Activated naive CD4-positive, alpha-beta T cell treated with anti-CD3 and anti-CD28 coated beads for 36 hours (primary cell): ENCODE measurements around the gene PAK1. TPM values are rescaled to one million over a fixed set of nuclear protein-coding genes. Genes with fewer than 3 reads are reported as not detected.

Source experiments
- CTCF ChIA-PET: fragments of 350-600 bp; sonication (Branson Sonifier 250); formaldehyde crosslinking; loops from one replicate; lab custom pipeline; 2021; ENCODE audit warnings: antibody characterized with exemption; lab: Charles Lee
- DNase-seq: peaks from one replicate; pipeline ENCODE4 v3.0.0-alpha.2; 2020
- H3K27ac Mint-ChIP-seq: one replicate; pipeline ENCODE4 v1.8.0; 2021; ENCODE audit warnings: mild to moderate bottlenecking, mixed read lengths
- H3K27me3 Mint-ChIP-seq: one replicate; pipeline ENCODE4 v1.8.0; 2021; ENCODE audit warnings: low read depth, mixed read lengths
- H3K36me3 Mint-ChIP-seq: one replicate; pipeline ENCODE4 v1.8.0; 2021; ENCODE audit warnings: low read depth, mixed read lengths
- H3K4me1 Mint-ChIP-seq: one replicate; pipeline ENCODE4 v1.8.0; 2021; ENCODE audit warnings: low read depth, mixed read lengths
- H3K4me3 Mint-ChIP-seq: one replicate; pipeline ENCODE4 v1.8.0; 2021; ENCODE audit warnings: mild to moderate bottlenecking, moderate library complexity, mixed read lengths
- H3K9me3 Mint-ChIP-seq: one replicate; pipeline ENCODE4 v1.8.0; 2021; ENCODE audit warnings: mixed read lengths
- intact Hi-C: fragments of 100-400 bp; cut with micrococcal nuclease; formaldehyde crosslinking; loops from one replicate; pipeline ENCODE4 v1.15.1; 2023
- total RNA-seq, 2 experiments: library from RNA; stranded (reverse); gene quantifications; one replicate each; pipeline ENCODE4 v1.2.3, GENCODE V29; 2021

PAK1 gene
- total RNA-seq, 2 experiments from 2014 or later = 45.8 to 49.5 TPM

GRCh38 chr11:77411717-77412441 is 62.0 kb downstream of the PAK1 start:
- CTCF ChIA-PET = interaction anchor here (0.7 to 1.8 kb wide), 5 partner anchors 10 to 226 kb away, joined by 3 to 8 read pairs (median 3); no protein-coding TSS in a partner anchor
- DNase-seq = peak; percentile 88
- no peaks in the 10 kb centered on the region for H3K27me3 Mint-ChIP-seq
- intact Hi-C loops = loop anchor here (1.0 to 2.0 kb wide), 5 partner anchors 10 to 207 kb away; no protein-coding TSS in a partner anchor
- H3K4me1 Mint-ChIP-seq = peaks cover 36% of the 10 kb centered on the region
- peak overlapping the region; percentile 78 for H3K27ac Mint-ChIP-seq
- no peaks in the 10 kb centered on the region for H3K9me3 Mint-ChIP-seq
- peaks cover 4% of the 10 kb centered on the region for H3K36me3 Mint-ChIP-seq
- peak overlapping the region; percentile 81 for H3K4me3 Mint-ChIP-seq

DNA sequence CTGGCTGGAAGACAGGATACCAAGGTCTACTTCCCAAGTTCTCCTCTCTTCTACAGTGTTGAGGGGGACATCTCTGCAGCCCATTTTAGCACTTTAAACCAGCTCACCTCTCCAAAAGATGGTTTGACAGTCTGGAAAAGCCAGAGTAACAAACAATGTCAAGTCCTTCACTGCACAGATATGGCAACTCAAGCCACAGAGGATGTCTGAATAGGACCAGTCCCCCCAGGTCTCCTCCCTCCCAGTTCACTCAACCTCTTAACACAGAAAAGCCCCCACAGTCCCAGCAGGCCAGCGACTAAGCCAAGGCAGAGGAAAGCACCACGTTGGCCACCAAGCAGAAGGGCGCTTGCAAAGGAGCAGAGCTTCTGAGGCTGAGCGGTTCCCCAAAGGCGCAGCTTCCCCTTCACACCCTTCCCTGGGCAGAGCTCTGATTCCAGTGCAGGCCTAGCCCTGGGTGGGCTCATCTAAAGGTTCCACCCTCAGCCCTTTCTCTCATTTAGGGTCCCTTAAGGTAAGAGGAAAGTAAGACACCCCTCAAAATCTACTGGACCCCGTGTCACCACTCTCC is 62.7 kb downstream of the PAK1 start:
- intact Hi-C loops = loop anchor here (2.0 kb wide), 2 partner anchors 38 to 62 kb away; no protein-coding TSS in a partner anchor
- Mint-ChIP-seq H3K9me3 (no peaks in the 10 kb centered on the region), H3K27me3 (no peaks in the 10 kb centered on the region), H3K4me3 (peak overlapping the region; percentile 81), H3K27ac (peak overlapping the region; percentile 20), H3K4me1 (peaks cover 36% of the 10 kb centered on the region), H3K36me3 (peaks cover 4% of the 10 kb centered on the region)
- CTCF ChIA-PET = interaction anchor here (0.6 to 1.8 kb wide), 5 partner anchors 9 to 225 kb away, joined by 3 to 8 read pairs (median 3); no protein-coding TSS in a partner anchor
- peak; percentile 35 for DNase-seq

DNA sequence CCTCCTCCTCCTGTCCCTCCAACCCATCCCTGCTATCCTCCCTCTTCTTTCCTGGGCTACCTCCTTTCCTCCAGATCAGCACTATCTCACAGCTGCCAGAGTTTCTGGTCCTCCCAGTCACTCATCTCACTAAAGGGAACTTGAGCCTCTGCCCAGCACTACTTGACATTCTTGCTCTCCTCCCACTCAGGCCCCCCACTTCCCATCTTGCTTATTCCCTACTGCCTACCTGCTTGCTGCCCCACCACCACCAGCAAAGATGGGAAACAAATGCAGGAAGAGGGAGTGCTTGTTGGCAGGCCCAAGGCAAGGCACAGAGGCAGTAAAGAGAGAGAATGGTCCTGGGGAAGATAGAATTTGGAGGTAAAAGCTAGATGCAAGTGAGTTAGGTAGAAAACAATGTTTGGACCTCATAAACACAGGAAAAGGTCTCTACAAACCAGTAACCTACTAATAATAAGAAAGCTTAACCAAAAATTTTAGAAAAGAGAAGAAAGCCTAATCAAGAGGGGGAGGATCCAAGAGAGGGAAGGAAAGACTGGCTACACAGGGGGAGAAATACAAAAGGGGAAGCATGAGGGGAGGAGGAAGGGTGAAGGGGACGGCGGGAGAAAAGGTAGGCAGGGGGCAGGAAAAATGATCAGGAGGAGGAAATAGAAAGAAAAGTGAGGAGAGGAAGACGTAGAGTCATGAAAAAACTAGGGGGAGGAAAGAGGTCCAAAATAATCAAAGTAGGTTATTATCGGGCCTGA is 63.6 kb downstream of the PAK1 start:
- no peak for DNase-seq
- no peaks in the 10 kb centered on the region for H3K27me3 Mint-ChIP-seq
- no peak overlapping the region for H3K27ac Mint-ChIP-seq
- H3K4me1 Mint-ChIP-seq = peaks cover 36% of the 10 kb centered on the region
- intact Hi-C loops = loop anchor here (2.0 kb wide), 2 partner anchors 39 to 63 kb away; no protein-coding TSS in a partner anchor
- no peaks in the 10 kb centered on the region for H3K9me3 Mint-ChIP-seq
- peaks cover 4% of the 10 kb centered on the region for H3K36me3 Mint-ChIP-seq
- peak overlapping the region; percentile 81 for H3K4me3 Mint-ChIP-seq
- CTCF ChIA-PET = interaction anchor here (0.6 kb wide), 1 partner anchor 94 kb away, joined by 3 read pairs; no protein-coding TSS in a partner anchor

- intact Hi-C loops = no loop called here
- CTCF ChIA-PET = no interaction called here
- H3K27ac Mint-ChIP-seq = no peak overlapping the region
- no peaks in the 10 kb centered on the region for H3K27me3 Mint-ChIP-seq
- no peaks in the 10 kb centered on the region for H3K9me3 Mint-ChIP-seq
- DNase-seq = no peak
- peaks cover 36% of the 10 kb centered on the region for H3K4me1 Mint-ChIP-seq
- H3K36me3 Mint-ChIP-seq = peaks cover 4% of the 10 kb centered on the region
- H3K4me3 Mint-ChIP-seq = no peak overlapping the region
Observed at GRCh38 chr11:77409046-77409445, 64.8 kb downstream of the PAK1 start.

DNA sequence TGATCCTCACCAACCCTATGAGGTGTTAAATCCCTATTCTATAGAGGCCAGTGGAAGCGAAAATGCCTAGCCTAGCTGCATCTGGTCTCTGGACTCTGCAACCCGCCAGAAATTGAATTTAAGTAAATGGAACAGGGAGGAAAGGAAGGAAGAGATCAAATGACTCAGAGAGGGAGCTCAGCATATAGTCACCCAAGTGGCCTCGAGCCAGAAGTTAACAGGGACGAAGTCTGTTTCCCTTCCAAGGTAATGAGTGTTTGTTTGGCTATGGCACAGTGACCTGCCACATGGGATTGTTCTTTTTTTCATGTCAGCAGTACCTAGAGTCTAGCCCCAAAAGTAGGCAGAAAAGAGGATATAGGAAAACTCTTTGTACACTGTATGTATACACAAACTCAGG is 66.3 kb downstream of the PAK1 start:
- H3K27ac Mint-ChIP-seq = no peak overlapping the region
- CTCF ChIA-PET = no interaction called here
- H3K4me3 Mint-ChIP-seq = no peak overlapping the region
- DNase-seq = no peak
- no peaks in the 10 kb centered on the region for H3K27me3 Mint-ChIP-seq
- H3K36me3 Mint-ChIP-seq = peaks cover 5% of the 10 kb centered on the region
- no peaks in the 10 kb centered on the region for H3K9me3 Mint-ChIP-seq
- peaks cover 40% of the 10 kb centered on the region for H3K4me1 Mint-ChIP-seq
- intact Hi-C loops = no loop called here

GRCh38 chr11:77406396-77406795 is 67.5 kb downstream of the PAK1 start:
- H3K27me3 Mint-ChIP-seq = no peaks in the 10 kb centered on the region
- H3K36me3 Mint-ChIP-seq = peaks cover 5% of the 10 kb centered on the region
- no peak for DNase-seq
- H3K4me3 Mint-ChIP-seq = no peak overlapping the region
- intact Hi-C loops = no loop called here
- CTCF ChIA-PET = interaction anchor here (0.6 to 1.3 kb wide), 3 partner anchors 23 to 142 kb away, joined by 3 to 6 read pairs (median 3); no protein-coding TSS in a partner anchor
- H3K27ac Mint-ChIP-seq = no peak overlapping the region
- H3K9me3 Mint-ChIP-seq = no peaks in the 10 kb centered on the region
- peaks cover 45% of the 10 kb centered on the region for H3K4me1 Mint-ChIP-seq

- H3K4me3 Mint-ChIP-seq = no peak overlapping the region
- intact Hi-C loops = no loop called here
- no peak for DNase-seq
- H3K9me3 Mint-ChIP-seq = no peaks in the 10 kb centered on the region
- CTCF ChIA-PET = no interaction called here
- H3K36me3 Mint-ChIP-seq = peaks cover 2% of the 10 kb centered on the region
- H3K27me3 Mint-ChIP-seq = no peaks in the 10 kb centered on the region
- peaks cover 30% of the 10 kb centered on the region for H3K4me1 Mint-ChIP-seq
- H3K27ac Mint-ChIP-seq = no peak overlapping the region
Observed at GRCh38 chr11:77403211-77403610, 70.7 kb downstream of the PAK1 start.

DNA sequence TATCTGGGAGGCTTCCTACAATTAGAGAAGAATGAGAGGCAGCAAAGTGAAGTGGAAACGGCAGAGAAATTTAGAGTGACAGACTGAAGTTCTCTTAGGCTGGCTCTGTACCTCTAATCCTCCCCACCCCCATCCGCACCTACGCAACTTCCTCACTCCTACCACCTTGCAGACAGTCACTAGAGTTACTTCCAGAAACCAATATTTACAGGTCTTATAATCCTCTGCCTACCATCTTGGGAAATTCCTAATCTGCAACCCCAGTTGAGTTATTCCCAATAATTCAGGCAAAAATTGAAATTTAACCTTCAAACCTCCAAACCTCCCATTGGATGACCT is 71.7 kb downstream of the PAK1 start:
- H3K9me3 Mint-ChIP-seq = no peaks in the 10 kb centered on the region
- peaks cover 2% of the 10 kb centered on the region for H3K36me3 Mint-ChIP-seq
- no peaks in the 10 kb centered on the region for H3K27me3 Mint-ChIP-seq
- H3K4me3 Mint-ChIP-seq = no peak overlapping the region
- no peak overlapping the region for H3K27ac Mint-ChIP-seq
- H3K4me1 Mint-ChIP-seq = peaks cover 22% of the 10 kb centered on the region
- DNase-seq = peak; percentile 30
- CTCF ChIA-PET = interaction anchor here (1.0 to 1.5 kb wide), 2 partner anchors 10 to 11 kb away, joined by 3 to 5 read pairs; no protein-coding TSS in a partner anchor
- intact Hi-C loops = loop anchor here (1.0 kb wide), 1 partner anchor 10 kb away; no protein-coding TSS in a partner anchor

DNA sequence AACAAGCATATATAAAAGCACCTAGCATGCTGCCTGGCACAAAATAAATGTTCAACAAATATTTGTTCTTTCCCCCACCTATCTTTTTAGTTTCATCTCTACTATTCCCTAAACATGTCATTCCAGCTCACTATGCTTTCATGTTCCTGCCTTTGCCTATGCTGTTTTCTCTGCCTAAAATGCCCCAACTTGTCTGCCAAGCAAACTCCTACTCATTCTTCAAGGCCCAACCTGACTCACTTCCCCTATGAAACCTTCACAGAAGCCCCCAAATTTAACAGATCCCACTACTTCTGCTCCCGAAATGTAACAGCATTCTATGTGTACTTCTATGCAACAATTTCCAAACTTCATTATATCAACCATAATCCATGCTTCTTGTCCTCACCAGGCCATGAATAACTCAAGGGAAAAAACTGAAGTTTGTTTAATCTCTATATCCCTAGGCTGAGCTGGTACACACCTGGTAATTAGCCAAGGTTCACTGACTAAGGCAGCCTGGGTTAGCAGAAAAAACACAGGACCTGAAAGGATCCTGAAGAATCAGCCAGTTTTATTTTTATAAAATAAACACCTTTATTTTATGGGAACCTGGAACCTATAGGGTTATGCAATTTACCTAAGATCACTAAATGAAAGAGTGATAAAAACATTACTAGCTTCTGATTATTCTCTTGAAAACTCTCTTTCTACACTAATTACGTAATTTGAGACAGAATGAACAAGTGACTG is 72.2 kb downstream of the PAK1 start:
- H3K27me3 Mint-ChIP-seq = no peaks in the 10 kb centered on the region
- intact Hi-C loops = loop anchor here (1.0 kb wide), 1 partner anchor 11 kb away; no protein-coding TSS in a partner anchor
- H3K4me3 Mint-ChIP-seq = no peak overlapping the region
- DNase-seq = no peak
- CTCF ChIA-PET = interaction anchor here (1.0 to 1.5 kb wide), 2 partner anchors 10 to 12 kb away, joined by 3 to 5 read pairs; no protein-coding TSS in a partner anchor
- peaks cover 22% of the 10 kb centered on the region for H3K4me1 Mint-ChIP-seq
- no peaks in the 10 kb centered on the region for H3K9me3 Mint-ChIP-seq
- no peak overlapping the region for H3K27ac Mint-ChIP-seq
- H3K36me3 Mint-ChIP-seq = peaks cover 2% of the 10 kb centered on the region

- Mint-ChIP-seq H3K4me1 (peaks cover 22% of the 10 kb centered on the region), H3K27me3 (no peaks in the 10 kb centered on the region), H3K36me3 (peaks cover 2% of the 10 kb centered on the region), H3K27ac (no peak overlapping the region), H3K9me3 (no peaks in the 10 kb centered on the region), H3K4me3 (no peak overlapping the region)
- CTCF ChIA-PET = interaction anchor here (0.6 to 1.5 kb wide), 3 partner anchors 13 to 689 kb away, joined by 3 to 5 read pairs (median 4); no protein-coding TSS in a partner anchor
- DNase-seq = no peak
- intact Hi-C loops = no loop called here
Observed at GRCh38 chr11:77400775-77401449, 73.0 kb downstream of the PAK1 start.

GRCh38 chr11:77400271-77400670 is 73.6 kb downstream of the PAK1 start:
- Mint-ChIP-seq H3K4me3 (no peak overlapping the region), H3K4me1 (peaks cover 22% of the 10 kb centered on the region), H3K36me3 (peaks cover 2% of the 10 kb centered on the region), H3K9me3 (no peaks in the 10 kb centered on the region), H3K27me3 (no peaks in the 10 kb centered on the region), H3K27ac (no peak overlapping the region)
- no peak for DNase-seq
- CTCF ChIA-PET = interaction anchor here (0.6 to 1.5 kb wide), 2 partner anchors 72 to 690 kb away, joined by 3 to 4 read pairs; no protein-coding TSS in a partner anchor
- intact Hi-C loops = no loop called here
